ENCODE results near the gene KIF2C. TPM values are rescaled to one million over a fixed set of nuclear protein-coding genes. Genes with fewer than 3 reads are reported as not detected.
"Not testable (repeated sequence)": the region's sequence is repeated elsewhere in the genome, so short reads cannot be mapped to it uniquely, and the experiment has no call there.

KIF2C gene
- total RNA-seq, 2 donors from 2014 or later: 93.4 to 124 TPM

GRCh38 chr1:44787506-44787905 is 47.9 kb downstream of the KIF2C start:
- no peak for ATAC-seq (replicated peaks)
- H3K4me3 Mint-ChIP-seq: no peak overlapping the region
- no peaks in the 10 kb centered on the region for H3K27me3 Mint-ChIP-seq

DNA sequence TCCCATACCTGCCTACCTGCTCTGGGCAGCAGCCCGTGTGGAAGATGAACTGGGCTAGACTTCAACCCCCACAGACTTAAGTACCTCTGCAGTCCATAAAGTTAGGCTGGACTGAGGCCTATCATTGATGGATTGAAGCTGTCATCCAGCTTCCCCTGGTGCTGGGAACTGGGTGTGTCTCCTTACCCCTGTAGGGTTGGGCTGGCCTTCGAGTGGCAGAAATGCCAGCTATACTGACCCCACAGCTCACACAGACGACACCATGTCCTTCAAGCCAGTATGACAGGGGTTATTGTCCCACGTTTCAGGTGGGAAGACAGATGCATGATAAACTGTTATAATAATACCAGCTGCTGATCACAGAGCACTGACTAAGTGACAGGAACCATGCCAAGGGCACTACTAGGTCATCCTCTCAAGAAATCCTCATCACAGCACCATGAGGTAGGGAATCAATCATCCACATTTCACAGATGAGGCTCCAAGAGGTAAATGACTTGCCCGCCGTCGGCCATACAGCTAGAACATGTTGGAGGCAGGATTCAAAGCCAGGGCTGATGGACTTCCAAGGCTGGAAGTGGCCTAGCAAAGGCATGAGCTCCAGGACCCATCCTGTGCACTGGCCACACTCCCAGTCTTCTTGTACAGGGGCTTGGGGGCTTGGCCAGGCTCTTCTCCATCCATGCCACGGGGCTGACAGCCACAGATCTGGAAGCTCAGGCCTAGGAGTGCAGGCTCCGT is 48.7 kb downstream of the KIF2C start, which contains the start of gene BEST4:
TSS of gene BEST4 (minus strand) at position 51 of the 741 bp plus-strand sequence. CDS start 465 bp downstream, outside the sequence.
- H3K27me3 Mint-ChIP-seq: no peaks in the 10 kb centered on the region

More at GRCh38 chr1:44787506-44787905, 47.9 kb downstream of the KIF2C start:
- H3K4me1 Mint-ChIP-seq: peaks cover 24% of the 10 kb centered on the region
- no peak overlapping the region for H3K27ac Mint-ChIP-seq
- peaks cover 4% of the 10 kb centered on the region for H3K36me3 Mint-ChIP-seq (ENCODE audit: low read depth)
- H3K9me3 Mint-ChIP-seq: no peaks in the 10 kb centered on the region

GRCh38 chr1:44790968-44791801 is 51.5 kb downstream of the KIF2C start:
- no peak overlapping the region for H3K4me3 Mint-ChIP-seq
- H3K9me3 Mint-ChIP-seq: no peaks in the 10 kb centered on the region

More for the DNA sequence above, 48.7 kb downstream of the KIF2C start, which contains the start of gene BEST4:
- no peaks in the 10 kb centered on the region for H3K36me3 Mint-ChIP-seq (ENCODE audit: low read depth)
- ATAC-seq (replicated peaks): no peak
- H3K4me1 Mint-ChIP-seq: peaks cover 22% of the 10 kb centered on the region
- no peak within 1 kb of the TSS for H3K4me3 Mint-ChIP-seq
- no peak within 1 kb of the TSS for H3K27ac Mint-ChIP-seq
- H3K9me3 Mint-ChIP-seq: no peaks in the 10 kb centered on the region

DNA sequence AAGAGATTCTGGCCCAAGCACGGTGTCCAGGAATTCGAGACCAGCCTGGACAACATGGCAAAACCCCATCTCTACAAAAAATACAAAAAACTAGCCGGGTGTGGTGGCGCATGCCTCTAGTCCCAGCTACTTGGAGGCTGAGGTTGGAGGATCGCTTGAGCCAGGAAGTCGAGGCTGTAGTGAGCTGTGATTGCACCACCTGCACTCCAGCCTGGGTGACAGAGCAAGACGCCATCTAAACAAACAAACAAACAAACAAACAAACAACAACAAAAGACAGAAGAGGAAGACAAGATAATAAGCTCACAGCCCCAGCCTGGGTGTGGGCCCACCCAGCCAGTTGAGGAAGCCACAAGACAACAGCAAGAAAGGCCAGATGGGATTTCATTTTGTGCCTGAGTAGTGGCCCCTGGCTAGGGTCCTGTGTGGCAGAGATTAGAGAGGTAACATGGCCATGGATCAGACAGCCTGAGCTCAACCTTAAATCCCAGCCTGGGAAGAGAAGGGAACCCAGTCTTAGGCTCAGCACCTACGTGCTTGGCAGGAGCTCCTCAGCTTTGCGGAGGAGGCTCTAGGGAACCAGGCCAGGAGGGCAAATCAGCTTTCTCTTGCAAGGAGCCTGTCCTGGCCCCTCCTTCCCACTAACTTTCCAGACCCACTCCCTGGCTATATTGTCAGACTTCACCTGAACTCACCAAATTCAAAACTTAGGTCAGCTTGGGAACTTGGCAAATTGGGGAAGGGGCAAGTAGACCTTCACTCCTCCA is 53.3 kb downstream of the KIF2C start:
- Mint-ChIP-seq H3K4me3 (no peak overlapping the region), H3K27me3 (no peaks in the 10 kb centered on the region), H3K27ac (no peak overlapping the region), H3K9me3 (no peaks in the 10 kb centered on the region), H3K36me3 (ENCODE audit: low read depth) (no peaks in the 10 kb centered on the region), H3K4me1 (no peaks in the 10 kb centered on the region)
- ATAC-seq (replicated peaks): no peak

More at GRCh38 chr1:44790968-44791801, 51.5 kb downstream of the KIF2C start:
- no peaks in the 10 kb centered on the region for H3K36me3 Mint-ChIP-seq (ENCODE audit: low read depth)
- no peaks in the 10 kb centered on the region for H3K27me3 Mint-ChIP-seq
- ATAC-seq (replicated peaks): no peak
- no peak overlapping the region for H3K27ac Mint-ChIP-seq
- H3K4me1 Mint-ChIP-seq: peaks cover 5% of the 10 kb centered on the region

GRCh38 chr1:44797886-44798285 is 58.2 kb downstream of the KIF2C start:
- H3K4me3 Mint-ChIP-seq; H3K4me1 Mint-ChIP-seq; H3K27me3 Mint-ChIP-seq; H3K9me3 Mint-ChIP-seq; ATAC-seq (replicated peaks); H3K27ac Mint-ChIP-seq: not testable (repeated sequence)
- peaks cover 23% of the 10 kb centered on the region for H3K36me3 Mint-ChIP-seq (ENCODE audit: low read depth)

- no peaks in the 10 kb centered on the region for H3K27me3 Mint-ChIP-seq
Measured at GRCh38 chr1:44798481-44799365, 59.1 kb downstream of the KIF2C start.

GRCh38 chr1:44799770-44800584 is 60.3 kb downstream of the KIF2C start, which contains the start of gene PLK3:
Gene PLK3, plus strand, starts transcription at chr1:44800377. Its CDS starts 87 bp downstream, at chr1:44800464.
- Mint-ChIP-seq H3K4me3 (peak within 1 kb of the TSS; percentile 89), H3K9me3 (no peaks in the 10 kb centered on the region), H3K27me3 (no peaks in the 10 kb centered on the region), H3K27ac (peak within 1 kb of the TSS; percentile 91), H3K36me3 (ENCODE audit: low read depth) (peaks cover 44% of the 10 kb centered on the region), H3K4me1 (peaks cover 12% of the 10 kb centered on the region)
- ATAC-seq (replicated peaks): peak; percentile 83

More at GRCh38 chr1:44798481-44799365, 59.1 kb downstream of the KIF2C start:
- Mint-ChIP-seq H3K27ac (peak overlapping the region; percentile 91), H3K9me3 (no peaks in the 10 kb centered on the region), H3K4me3 (peak overlapping the region; percentile 89), H3K4me1 (peaks cover 12% of the 10 kb centered on the region), H3K36me3 (ENCODE audit: low read depth) (peaks cover 31% of the 10 kb centered on the region)
- ATAC-seq (replicated peaks): no peak

DNA sequence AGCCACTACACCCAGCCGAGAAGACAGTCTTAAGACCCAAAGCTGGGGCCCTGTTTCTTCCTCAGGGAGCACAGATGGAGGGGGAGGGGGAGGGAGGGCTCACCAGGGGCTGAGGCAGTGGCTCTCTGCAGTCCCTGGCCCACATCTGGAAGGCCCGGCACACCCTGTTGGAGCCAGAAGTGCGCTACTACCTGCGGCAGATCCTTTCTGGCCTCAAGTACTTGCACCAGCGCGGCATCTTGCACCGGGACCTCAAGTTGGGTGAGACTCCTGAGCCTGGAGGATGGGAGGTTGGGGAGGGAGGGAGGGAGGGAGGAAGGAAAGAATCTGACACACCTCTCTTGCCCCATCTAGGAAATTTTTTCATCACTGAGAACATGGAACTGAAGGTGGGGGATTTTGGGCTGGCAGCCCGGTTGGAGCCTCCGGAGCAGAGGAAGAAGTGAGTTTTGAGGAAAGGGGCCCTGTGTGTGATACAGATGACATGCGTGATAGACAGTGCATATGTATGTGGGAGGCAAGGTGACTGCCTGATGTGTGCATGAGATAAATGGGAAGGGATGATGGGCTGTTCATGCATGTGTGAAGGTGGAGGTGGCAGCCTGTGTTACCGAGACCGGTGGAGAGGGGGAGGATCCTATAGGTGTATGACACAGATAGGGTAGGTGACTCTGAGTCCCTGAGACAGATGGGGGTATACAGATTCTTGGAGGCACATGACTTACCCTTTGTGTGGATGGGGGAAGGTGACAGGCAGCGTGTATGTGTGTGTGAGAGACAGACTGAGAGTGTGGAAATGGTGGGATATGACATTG is 62.1 kb downstream of the KIF2C start:
- Mint-ChIP-seq H3K27ac (peak overlapping the region; percentile 90), H3K4me1 (peaks cover 18% of the 10 kb centered on the region), H3K36me3 (ENCODE audit: low read depth) (peaks cover 56% of the 10 kb centered on the region), H3K9me3 (no peaks in the 10 kb centered on the region), H3K27me3 (no peaks in the 10 kb centered on the region), H3K4me3 (peak overlapping the region; percentile 89)
- peak; percentile 30 for ATAC-seq (replicated peaks)

DNA sequence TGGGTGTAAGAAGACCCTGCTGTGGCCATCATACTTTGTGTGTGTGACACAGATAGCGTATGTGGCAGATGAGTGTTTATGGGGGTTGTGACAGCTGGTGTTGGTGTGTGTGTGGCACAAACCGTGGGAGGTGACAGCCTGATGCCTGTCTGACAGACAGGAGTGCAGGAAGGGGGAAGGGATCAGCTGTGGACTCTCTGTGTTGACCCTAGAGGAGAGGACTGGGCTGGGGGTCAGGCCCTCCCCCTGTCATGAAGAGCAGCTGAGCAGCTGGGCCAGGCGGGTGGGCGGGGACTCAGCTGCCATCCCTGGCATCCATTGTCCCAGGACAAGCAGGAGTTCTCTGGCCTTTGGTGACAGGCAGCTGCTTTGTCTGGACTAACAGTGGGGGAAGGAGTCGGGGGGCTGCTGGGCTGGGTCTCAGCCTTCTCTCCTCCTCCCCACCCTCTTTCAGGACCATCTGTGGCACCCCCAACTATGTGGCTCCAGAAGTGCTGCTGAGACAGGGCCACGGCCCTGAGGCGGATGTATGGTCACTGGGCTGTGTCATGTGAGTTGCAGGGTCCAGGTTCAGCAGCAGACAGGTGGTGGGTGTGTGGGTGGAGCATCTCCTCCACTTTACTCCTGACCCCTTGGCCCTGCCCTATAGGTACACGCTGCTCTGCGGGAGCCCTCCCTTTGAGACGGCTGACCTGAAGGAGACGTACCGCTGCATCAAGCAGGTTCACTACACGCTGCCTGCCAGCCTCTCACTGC is 62.8 kb downstream of the KIF2C start:
- H3K36me3 Mint-ChIP-seq (ENCODE audit: low read depth): peaks cover 64% of the 10 kb centered on the region
- no peaks in the 10 kb centered on the region for H3K9me3 Mint-ChIP-seq
- no peaks in the 10 kb centered on the region for H3K27me3 Mint-ChIP-seq
- H3K27ac Mint-ChIP-seq: peak overlapping the region; percentile 90
- H3K4me3 Mint-ChIP-seq: peak overlapping the region; percentile 89
- ATAC-seq (replicated peaks): no peak
- peaks cover 25% of the 10 kb centered on the region for H3K4me1 Mint-ChIP-seq

DNA sequence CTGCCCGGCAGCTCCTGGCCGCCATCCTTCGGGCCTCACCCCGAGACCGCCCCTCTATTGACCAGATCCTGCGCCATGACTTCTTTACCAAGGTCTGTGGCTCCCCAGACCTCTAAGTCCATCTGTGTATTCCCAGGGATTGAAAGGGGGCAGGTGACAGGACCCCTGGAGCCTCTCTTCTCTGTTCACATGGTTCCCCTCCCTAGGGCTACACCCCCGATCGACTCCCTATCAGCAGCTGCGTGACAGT is 63.4 kb downstream of the KIF2C start:
- Mint-ChIP-seq H3K4me3 (peak overlapping the region; percentile 89), H3K27ac (peak overlapping the region; percentile 90), H3K4me1 (peaks cover 26% of the 10 kb centered on the region), H3K27me3 (no peaks in the 10 kb centered on the region), H3K9me3 (no peaks in the 10 kb centered on the region), H3K36me3 (ENCODE audit: low read depth) (peaks cover 69% of the 10 kb centered on the region)
- no peak for ATAC-seq (replicated peaks)

GRCh38 chr1:44803312-44804095 is 63.9 kb downstream of the KIF2C start:
- Mint-ChIP-seq H3K36me3 (ENCODE audit: low read depth) (peaks cover 74% of the 10 kb centered on the region), H3K27me3 (no peaks in the 10 kb centered on the region), H3K4me1 (peaks cover 26% of the 10 kb centered on the region), H3K27ac (peak overlapping the region; percentile 90), H3K4me3 (peak overlapping the region; percentile 89), H3K9me3 (no peaks in the 10 kb centered on the region)
- ATAC-seq (replicated peaks): no peak
